WTC11 (cell line): ENCODE results near the gene MYOZ2. TPM values are rescaled to one million over a fixed set of nuclear protein-coding genes. Genes with fewer than 3 reads are reported as not detected.

Experiments used
- ATAC-seq: fragments of 200-7000 bp; cut with Tn5 transposase; 2 replicates; pipeline ENCODE4 v1.10.0; 2021; ENCODE audit warnings: mild to moderate bottlenecking, moderate library complexity
- CTCF ChIA-PET: fragments of 300-600 bp; sonication (Branson Sonifier 250); formaldehyde crosslinking; loops from one replicate; lab custom pipeline; 2021; ENCODE audit warnings: antibody characterized with exemption; lab: Charles Lee
- POLR2A ChIA-PET: fragments of 350-600 bp; sonication (Branson Sonifier 250); formaldehyde crosslinking; loops from one replicate; lab custom pipeline; 2021; ENCODE audit warnings: antibody characterized with exemption; lab: Charles Lee
- DNase-seq: peaks from one replicate; pipeline ENCODE4 v3.0.0; 2021; ENCODE audit warnings: low spot score
- H3K27ac Mint-ChIP-seq: 2 replicates; pipeline ENCODE4 v1.8.0; 2021; ENCODE audit warnings: mixed read lengths
- H3K27me3 Mint-ChIP-seq: 2 replicates; pipeline ENCODE4 v1.8.0; 2021; ENCODE audit warnings: low read depth, mild to moderate bottlenecking, moderate library complexity, mixed read lengths
- H3K36me3 Mint-ChIP-seq: 2 replicates; pipeline ENCODE4 v1.8.0; 2021; ENCODE audit warnings: mixed read lengths
- H3K4me1 Mint-ChIP-seq: 2 replicates; pipeline ENCODE4 v1.8.0; 2022; ENCODE audit warnings: mixed read lengths
- H3K4me3 Mint-ChIP-seq: 2 replicates; pipeline ENCODE4 v1.8.0; 2021; ENCODE audit warnings: mild to moderate bottlenecking, moderate library complexity, mixed read lengths
- H3K9me3 Mint-ChIP-seq: 2 replicates; pipeline ENCODE4 v1.8.0; 2021; ENCODE audit warnings: mixed read lengths
- AR ChIP-seq: fragments of 250-450 bp; sonication (Bioruptor Pico); IDR thresholded peaks from 2 replicates; pipeline ENCODE4 v1.9.0; 2021; ENCODE audit warnings: mild to moderate bottlenecking
- ATF2 ChIP-seq: sonication (generic); formaldehyde crosslinking; IDR thresholded peaks from 2 replicates; pipeline ENCODE4 v1.8.1; 2022; ENCODE audit warnings: low read depth, missing genetic modification reagents, borderline replicate concordance
- CTCF ChIP-seq: fragments of 200-600 bp; IDR thresholded peaks from 2 replicates; pipeline ENCODE4 v1.8.0; 2022; ENCODE audit warnings: antibody characterized with exemption
- E2F1 ChIP-seq: sonication (generic); formaldehyde crosslinking; IDR thresholded peaks from 2 replicates; pipeline ENCODE4 v1.8.0; 2022; ENCODE audit warnings: mild to moderate bottlenecking, missing genetic modification reagents
- E2F5 ChIP-seq: sonication (generic); formaldehyde crosslinking; IDR thresholded peaks from 2 replicates; pipeline ENCODE4 v1.8.1; 2022; ENCODE audit warnings: mild to moderate bottlenecking, moderate library complexity, missing genetic modification reagents
- GRHL2 ChIP-seq: fragments of 250-450 bp; sonication (Bioruptor Pico); IDR thresholded peaks from 2 replicates; pipeline ENCODE4 v1.8.0; 2022; ENCODE audit warnings: mild to moderate bottlenecking, moderate library complexity; ENCODE audit not compliant: insufficient replicate concordance, severe bottlenecking
- HMGXB4 ChIP-seq: sonication (generic); formaldehyde crosslinking; IDR thresholded peaks from 2 replicates; pipeline ENCODE4 v1.8.1; 2023; ENCODE audit warnings: mild to moderate bottlenecking, moderate library complexity, missing genetic modification reagents
- IRF2 ChIP-seq: sonication (generic); formaldehyde crosslinking; IDR thresholded peaks from 2 replicates; pipeline ENCODE4 v1.8.0; 2022; ENCODE audit warnings: low read depth, missing genetic modification reagents, borderline replicate concordance
- PRDM15 ChIP-seq: sonication (generic); formaldehyde crosslinking; IDR thresholded peaks from 2 replicates; pipeline ENCODE4 v1.8.0; 2022; ENCODE audit warnings: missing genetic modification reagents
- SOX15 ChIP-seq: fragments of 250-450 bp; sonication (Bioruptor Pico); IDR thresholded peaks from 2 replicates; pipeline ENCODE4 v1.9.0; 2021; ENCODE audit warnings: mild to moderate bottlenecking
- TP53 ChIP-seq: sonication (generic); formaldehyde crosslinking; IDR thresholded peaks from 2 replicates; pipeline ENCODE4 v1.8.1; 2023; ENCODE audit warnings: mild to moderate bottlenecking, missing genetic modification reagents
- USF2 ChIP-seq: sonication (generic); formaldehyde crosslinking; IDR thresholded peaks from 2 replicates; pipeline ENCODE4 v1.8.1; 2023; ENCODE audit warnings: mild to moderate bottlenecking, missing genetic modification reagents, moderate library complexity
- ZBTB21 ChIP-seq: sonication (generic); formaldehyde crosslinking; IDR thresholded peaks from 2 replicates; pipeline ENCODE4 v1.8.1; 2023; ENCODE audit warnings: mild to moderate bottlenecking, missing genetic modification reagents, borderline replicate concordance
- ZBTB43 ChIP-seq: sonication (generic); formaldehyde crosslinking; IDR thresholded peaks from 2 replicates; pipeline ENCODE4 v1.8.1; 2023; ENCODE audit warnings: mild to moderate bottlenecking, missing genetic modification reagents
- ZNF121 ChIP-seq: sonication (generic); formaldehyde crosslinking; IDR thresholded peaks from 2 replicates; pipeline ENCODE4 v1.8.0; 2023; ENCODE audit warnings: missing genetic modification reagents
- ZNF219 ChIP-seq: sonication (generic); formaldehyde crosslinking; IDR thresholded peaks from 2 replicates; pipeline ENCODE4 v1.8.0; 2023; ENCODE audit warnings: missing genetic modification reagents, mild to moderate bottlenecking, borderline replicate concordance
- ZNF263 ChIP-seq: sonication (generic); formaldehyde crosslinking; IDR thresholded peaks from 2 replicates; pipeline ENCODE4 v1.8.1; 2022; ENCODE audit warnings: low read depth, mild to moderate bottlenecking, moderate library complexity, missing genetic modification reagents
- ZNF512 ChIP-seq: sonication (generic); formaldehyde crosslinking; IDR thresholded peaks from 2 replicates; pipeline ENCODE4 v1.8.1; 2022; ENCODE audit warnings: missing genetic modification reagents, borderline replicate concordance
- total RNA-seq: library from RNA; stranded (reverse); gene quantifications from 3 replicates; pipeline ENCODE4 v1.2.3, GENCODE V29; 2021

MYOZ2 gene
- total RNA-seq, 1 experiment from 2014 or later, result not detected

- TF ChIP-seq PRDM15 (CRISPR knock-in tag) (no peak), AR (no peak), GRHL2 (CRISPR knock-in tag) (no peak), ZBTB21 (CRISPR knock-in tag) (no peak), E2F1 (CRISPR knock-in tag) (no peak), IRF2 (CRISPR knock-in tag) (no peak), ZNF263 (CRISPR knock-in tag) (no peak), ATF2 (CRISPR knock-in tag) (no peak)
These were observed 70.1 kb downstream of the MYOZ2 start (continued) for GRCh38 chr4:119205690-119206089.

GRCh38 chr4:119206178-119206577, 70.5 kb downstream of the MYOZ2 start:
- ChIA-PET CTCF (no interaction called here), POLR2A (no interaction called here)
- DNase-seq (no peak), ATAC-seq (no peak)
- Mint-ChIP-seq H3K27me3 (peaks cover 8% of the 10 kb centered on the region), H3K36me3 (no peaks in the 10 kb centered on the region; the same call in 1 of the 2 replicates), H3K27ac (no peak overlapping the region), H3K9me3 (peaks cover 14% of the 10 kb centered on the region), H3K4me1 (peaks cover 37% of the 10 kb centered on the region), H3K4me3 (no peak overlapping the region)
- TF ChIP-seq CTCF (no peak), ZNF121 (CRISPR knock-in tag) (no peak), TP53 (CRISPR knock-in tag) (no peak), ZNF512 (no peak), USF2 (CRISPR knock-in tag) (no peak), ZNF219 (no peak), E2F5 (CRISPR knock-in tag) (no peak), SOX15 (CRISPR knock-in tag) (no peak), HMGXB4 (no peak), ZBTB43 (CRISPR knock-in tag) (no peak)
